BLaER1 treated with 17β-estradiol and CSF1 and Interleukin-3, amounts not matched to agents 10 nM and 100 nM (cell line): ENCODE data around the gene PRR12.

Experiments
- H3K27ac ChIP-seq, 11 experiments: shearing (Covaris generic); formaldehyde crosslinking; 2 replicates each; pipeline ENCODE4 v1.8.1; 2022
- H3K27me3 ChIP-seq, 11 experiments: shearing (Covaris generic); formaldehyde crosslinking; 2 replicates each; pipeline ENCODE4 v1.8.1; 2022
- H3K36me3 ChIP-seq, 11 experiments: shearing (Covaris generic); formaldehyde crosslinking; 2 replicates each; pipeline ENCODE4 v1.8.1; 2022
- H3K4me1 ChIP-seq, 10 experiments: shearing (Covaris generic); formaldehyde crosslinking; 2 replicates each; pipeline ENCODE4 v1.8.1; 2022
- H3K4me2 ChIP-seq, 11 experiments: shearing (Covaris generic); formaldehyde crosslinking; 2 replicates each; pipeline ENCODE4 v1.8.1; 2022
- H3K4me3 ChIP-seq, 10 experiments: shearing (Covaris generic); formaldehyde crosslinking; 2 replicates each; pipeline ENCODE4 v1.8.1; 2022
- H3K9ac ChIP-seq, 11 experiments: shearing (Covaris generic); formaldehyde crosslinking; 2 replicates each; pipeline ENCODE4 v1.8.1; 2022
- H3K9me3 ChIP-seq, 11 experiments: shearing (Covaris generic); formaldehyde crosslinking; replicated peaks in 1 of 11; 2 replicates each; pipeline ENCODE4 v1.8.1; 2022
- H4K20me1 ChIP-seq, 11 experiments: shearing (Covaris generic); formaldehyde crosslinking; 2 replicates each; pipeline ENCODE4 v1.8.1; 2022
- Cebpa-rat ChIP-seq, 11 experiments: shearing (Covaris generic); IDR thresholded peaks; 2 replicates each; pipeline ENCODE4 v1.8.1; 2022

Gene PRR12

DNA sequence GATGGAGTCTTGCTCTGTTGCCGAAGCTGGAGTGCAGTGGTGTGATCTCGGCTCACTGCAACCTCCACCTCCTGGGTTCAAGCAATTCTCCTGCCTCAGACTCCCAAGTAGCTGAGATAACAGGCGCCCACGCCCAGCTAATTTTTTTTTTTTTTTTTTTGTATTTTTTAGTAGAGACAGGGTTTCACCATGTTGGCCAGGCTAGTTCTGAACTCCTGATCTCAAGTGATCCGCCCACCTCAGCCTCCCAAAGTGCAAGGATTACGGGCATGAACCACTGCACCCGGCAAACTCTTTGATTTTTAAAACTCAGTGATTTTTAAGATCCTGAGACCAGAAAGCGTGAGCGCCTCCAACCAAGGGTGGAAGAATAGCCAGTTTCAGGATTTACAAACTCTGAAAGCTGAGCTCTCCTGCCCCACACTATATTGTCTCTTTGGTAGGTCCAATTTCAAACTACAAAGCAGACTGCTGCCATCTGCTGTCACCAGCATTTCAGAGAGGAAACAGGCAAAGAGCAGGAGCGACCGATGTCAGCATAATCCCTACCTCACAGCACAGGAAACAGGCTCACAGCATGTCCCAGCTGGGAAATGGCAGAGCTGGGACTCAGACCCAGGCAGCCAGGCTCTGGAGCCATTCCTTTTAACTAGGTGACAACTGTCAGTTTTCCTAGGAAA lies 19.8 kb upstream of the PRR12 start:
- Histone ChIP-seq H3K27me3 (no peaks in the 10 kb centered on the region), H3K4me1 (peaks cover 52 to 75% (median 61%) of the 10 kb centered on the region in 10 experiments), H3K36me3 (peaks cover 21 to 45% (median 36%) of the 10 kb centered on the region in 11 experiments), H3K9ac (peak overlapping the region in 10 of 11 experiments; percentile 2 to 59 (median 42); a peak in 14 of 22 replicates), H3K9me3 (no peaks in the 10 kb centered on the region), H4K20me1 (peaks cover 35 to 94% (median 65%) of the 10 kb centered on the region in 11 experiments; a peak in 21 of 22 replicates), H3K4me3 (no peak overlapping the region), H3K27ac (peak overlapping the region in 9 of 11 experiments; percentile 37 to 63 (median 51); a peak in 18 of 22 replicates), H3K4me2 (peak overlapping the region; percentile 12 to 85 (median 48); a peak in 21 of 22 replicates)
- no peak for TF ChIP-seq Cebpa-rat (IDR thresholded peaks at IDR 0.05)

DNA sequence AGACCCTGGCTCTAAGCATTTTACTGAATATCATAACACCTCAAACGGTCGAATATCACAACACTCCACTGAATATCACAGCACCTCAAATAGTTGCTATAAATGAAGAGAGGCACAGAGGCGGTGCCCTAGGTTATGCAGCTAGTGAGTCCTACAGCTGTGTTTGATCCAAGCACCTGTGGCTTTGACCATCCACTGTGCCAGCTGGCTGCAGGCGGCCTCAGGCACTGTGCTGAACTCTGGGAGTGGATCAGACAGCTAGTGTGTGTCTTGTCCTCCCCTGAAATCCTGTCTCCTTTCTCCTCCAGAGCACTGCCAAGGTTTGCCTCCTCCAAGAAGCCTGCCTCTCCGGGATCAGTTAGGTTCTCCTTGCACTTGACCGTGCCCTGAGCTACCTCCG lies 18.0 kb upstream of the PRR12 start:
- Histone ChIP-seq H3K27ac (no peak overlapping the region; a peak in 1 of 22 replicates), H3K4me2 (no peak overlapping the region), H3K4me1 (peaks cover 51 to 73% (median 64%) of the 10 kb centered on the region in 10 experiments), H4K20me1 (peaks cover 23 to 91% (median 52%) of the 10 kb centered on the region in 11 experiments; a peak in 21 of 22 replicates), H3K36me3 (peaks cover 28 to 52% (median 36%) of the 10 kb centered on the region in 11 experiments), H3K9me3 (no peaks in the 10 kb centered on the region), H3K9ac (peak overlapping the region in 4 of 11 experiments; percentile 16 to 42 (median 36); a peak in 4 of 22 replicates), H3K27me3 (no peaks in the 10 kb centered on the region), H3K4me3 (no peak overlapping the region)
- TF ChIP-seq Cebpa-rat (IDR thresholded peaks at IDR 0.05), result no peak

DNA sequence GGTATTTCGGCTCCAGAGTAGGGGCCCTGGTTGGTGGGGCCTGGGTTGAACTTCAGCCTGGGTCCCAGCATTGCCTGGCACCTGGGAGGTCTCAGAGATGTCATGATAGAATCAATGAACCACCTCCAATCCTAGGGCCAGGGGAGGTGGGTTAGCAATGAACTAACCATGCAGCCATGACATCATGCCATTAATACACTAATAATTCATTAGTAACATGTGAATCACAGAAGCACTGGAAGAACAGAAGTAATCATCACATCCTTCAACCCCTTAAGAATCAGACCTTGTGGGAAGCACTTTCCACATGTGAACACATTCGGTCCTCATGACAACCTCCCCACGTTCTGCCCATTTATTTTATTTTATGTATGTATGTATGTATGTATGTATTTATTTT lies 17.6 kb upstream of the PRR12 start:
- Histone ChIP-seq H3K4me3 (no peak overlapping the region), H3K36me3 (peaks cover 32 to 56% (median 40%) of the 10 kb centered on the region in 11 experiments), H3K27me3 (no peaks in the 10 kb centered on the region), H3K27ac (no peak overlapping the region; a peak in 1 of 22 replicates), H4K20me1 (peaks cover 18 to 91% (median 48%) of the 10 kb centered on the region in 11 experiments; a peak in 21 of 22 replicates), H3K4me1 (peaks cover 51 to 73% (median 64%) of the 10 kb centered on the region in 10 experiments), H3K4me2 (no peak overlapping the region), H3K9ac (peak overlapping the region in 4 of 11 experiments; percentile 16 to 42 (median 36); a peak in 3 of 22 replicates), H3K9me3 (no peaks in the 10 kb centered on the region)
- no peak for TF ChIP-seq Cebpa-rat (IDR thresholded peaks at IDR 0.05)

DNA sequence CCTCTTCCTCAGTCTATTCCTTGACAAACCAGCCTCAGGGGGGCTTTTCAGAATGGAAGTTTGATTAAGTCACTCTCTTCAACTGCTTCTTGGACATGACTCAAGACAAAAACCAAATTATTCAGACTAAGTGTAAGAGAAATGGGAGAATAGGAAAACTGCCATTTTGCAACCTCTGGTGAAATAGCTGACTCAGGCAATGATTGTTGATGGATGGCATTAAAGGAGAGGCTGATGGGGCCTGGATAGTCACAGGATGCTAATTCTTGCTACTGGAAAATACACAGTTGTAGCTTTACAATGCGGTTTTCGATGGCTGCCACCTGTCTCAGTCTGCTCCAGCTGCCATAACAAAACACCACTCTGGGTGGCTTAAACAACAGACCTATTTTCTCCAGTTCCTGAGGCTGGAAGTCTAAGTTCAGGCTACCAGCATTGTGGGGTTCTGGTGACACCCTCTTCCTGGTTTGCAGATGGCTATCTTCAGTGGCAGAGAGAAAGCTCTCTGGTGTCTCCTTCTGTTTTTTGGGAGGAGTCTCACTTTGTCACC lies 16.7 kb upstream of the PRR12 start:
- no peaks in the 10 kb centered on the region for H3K27me3 ChIP-seq
- TF ChIP-seq Cebpa-rat (IDR thresholded peaks at IDR 0.05), result no peak
- H3K27ac ChIP-seq, result 0 out of 22 replicates have a peak overlapping the region, but pooled peaks of 3 of the 11 experiments have one; percentile 9 to 38 (median 14)
- H3K4me1 ChIP-seq, result peaks cover 50 to 74% (median 64%) of the 10 kb centered on the region in 10 experiments
- H3K4me2 ChIP-seq, result peak overlapping the region in 3 of 11 experiments; percentile 2 to 26 (median 3); a peak in 2 of 22 replicates
- H3K36me3 ChIP-seq, result peaks cover 32 to 60% (median 40%) of the 10 kb centered on the region in 11 experiments
- H3K4me3 ChIP-seq, result no peak overlapping the region
- peaks cover 17 to 91% (median 40%) of the 10 kb centered on the region in 11 experiments; a peak in 21 of 22 replicates for H4K20me1 ChIP-seq
- H3K9ac ChIP-seq, result peak overlapping the region in 6 of 11 experiments; percentile 9 to 33 (median 10); a peak in 4 of 22 replicates
- H3K9me3 ChIP-seq, result no peaks in the 10 kb centered on the region

DNA sequence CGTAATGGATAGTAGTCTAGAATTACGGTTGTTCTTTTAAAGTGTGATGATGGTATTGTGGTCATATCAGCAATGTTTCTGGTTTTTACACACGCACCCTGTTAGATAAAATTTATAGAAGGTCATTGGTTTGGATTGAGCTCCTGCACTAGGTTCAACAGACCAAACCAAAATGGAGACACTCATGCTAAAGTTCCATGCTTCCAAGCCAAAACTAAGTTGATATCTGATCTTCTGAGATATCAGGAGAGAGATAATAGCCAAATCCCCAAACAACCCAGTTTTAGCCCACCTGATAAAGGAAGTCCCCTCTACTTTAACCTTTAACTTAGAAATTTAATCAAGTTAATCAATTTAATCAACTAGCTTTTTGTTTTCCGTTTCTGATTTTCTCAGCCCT lies 11.8 kb upstream of the PRR12 start:
- Histone ChIP-seq H4K20me1 (peaks cover 0 to 52% (median 8%) of the 10 kb centered on the region in 11 experiments; a peak in 9 of 22 replicates), H3K27ac (peak overlapping the region in 6 of 11 experiments; percentile 79 to 88 (median 82); a peak in 6 of 22 replicates), H3K4me2 (peak overlapping the region; percentile 75 to 97 (median 93)), H3K9ac (peak overlapping the region; percentile 82 to 93 (median 89); a peak in 20 of 22 replicates), H3K27me3 (no peaks in the 10 kb centered on the region), H3K4me1 (peaks cover 46 to 59% (median 52%) of the 10 kb centered on the region in 10 experiments), H3K4me3 (peak overlapping the region; percentile 75 to 93 (median 82)), H3K9me3 (no peaks in the 10 kb centered on the region), H3K36me3 (peaks cover 22 to 46% (median 28%) of the 10 kb centered on the region in 11 experiments)
- TF ChIP-seq Cebpa-rat (IDR thresholded peaks at IDR 0.05), result no peak

DNA sequence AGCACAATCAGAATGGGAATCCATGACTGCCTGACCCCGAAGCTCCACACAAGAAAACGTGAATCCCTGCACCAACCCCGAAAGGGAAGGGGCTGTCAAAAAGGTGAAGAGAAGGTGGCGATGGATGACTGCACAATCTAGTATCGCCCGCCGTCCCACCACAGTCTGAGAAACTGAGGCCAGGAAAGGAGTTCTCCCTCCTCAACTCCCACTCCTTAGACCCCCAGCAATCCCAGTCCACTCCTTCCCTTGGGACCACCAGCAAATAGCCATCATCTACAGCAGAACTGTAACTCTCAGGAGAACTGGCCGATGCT lies 11.1 kb upstream of the PRR12 start:
- TF ChIP-seq Cebpa-rat (IDR thresholded peaks at IDR 0.05), result no peak
- peaks cover 46 to 54% (median 50%) of the 10 kb centered on the region in 10 experiments for H3K4me1 ChIP-seq
- peak overlapping the region; percentile 75 to 97 (median 93) for H3K4me2 ChIP-seq
- no peaks in the 10 kb centered on the region for H3K27me3 ChIP-seq
- peak overlapping the region; percentile 82 to 93 (median 89) for H3K9ac ChIP-seq
- H3K4me3 ChIP-seq, result peak overlapping the region; percentile 75 to 93 (median 82)
- peaks cover 16 to 39% (median 23%) of the 10 kb centered on the region in 11 experiments for H3K36me3 ChIP-seq
- peak overlapping the region; percentile 60 to 88 (median 81); a peak in 21 of 22 replicates for H3K27ac ChIP-seq
- peaks cover 0 to 48% (median 8%) of the 10 kb centered on the region in 11 experiments; a peak in 9 of 22 replicates for H4K20me1 ChIP-seq
- no peaks in the 10 kb centered on the region for H3K9me3 ChIP-seq

DNA sequence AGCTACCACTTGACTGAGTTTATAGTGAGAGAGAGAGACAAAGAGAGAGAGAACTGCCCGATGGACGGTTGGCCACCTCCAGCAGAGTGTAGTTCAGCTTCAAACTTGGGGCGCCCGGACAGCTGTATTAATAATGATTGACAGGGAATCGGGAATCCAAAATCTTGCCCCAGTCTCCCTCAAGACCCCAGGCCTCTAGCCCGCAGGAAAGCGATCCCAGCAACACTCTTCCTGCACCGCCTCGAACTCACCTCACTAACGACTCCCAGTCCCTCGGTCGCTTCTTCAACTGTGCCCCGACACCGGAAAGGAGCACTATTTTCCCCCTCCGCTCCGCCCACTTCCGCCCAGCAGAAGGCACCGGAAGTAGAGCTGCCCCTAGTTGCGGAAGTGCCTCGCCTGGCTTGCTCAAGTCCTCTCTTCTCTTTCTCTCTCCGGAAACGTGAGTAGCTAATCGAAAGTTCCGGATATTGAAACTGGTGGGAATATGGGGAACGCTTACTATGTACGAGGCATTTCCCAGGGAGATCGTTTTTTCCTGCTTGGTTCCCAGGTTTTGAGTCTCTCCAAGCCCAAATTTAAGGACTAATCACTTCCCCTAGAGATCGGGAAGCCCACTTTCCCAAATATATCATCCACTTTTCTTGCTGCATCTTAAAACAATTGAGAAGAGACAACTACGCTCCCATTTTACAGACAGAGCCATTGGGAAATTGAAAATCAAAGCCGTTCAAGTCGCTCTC lies 10.5 kb upstream of the PRR12 start, which contains the start of gene NOSIP:
NOSIP (minus strand) TSS at position 293 of the 743 bp plus-strand sequence. CDS start 19,865 bp downstream, outside the sequence.
- H3K27ac ChIP-seq, result peak within 1 kb of the TSS; percentile 71 to 88 (median 81); a peak in 21 of 22 replicates
- H3K9ac ChIP-seq, result peak within 1 kb of the TSS; percentile 82 to 93 (median 89)
- peaks cover 11 to 34% (median 18%) of the 10 kb centered on the region in 11 experiments for H3K36me3 ChIP-seq
- no peak for TF ChIP-seq Cebpa-rat (IDR thresholded peaks at IDR 0.05)
- H4K20me1 ChIP-seq, result peaks cover 0 to 44% (median 8%) of the 10 kb centered on the region in 11 experiments; a peak in 9 of 22 replicates
- no peaks in the 10 kb centered on the region for H3K9me3 ChIP-seq
- H3K4me3 ChIP-seq, result peak within 1 kb of the TSS; percentile 75 to 93 (median 82)
- peak within 1 kb of the TSS; percentile 75 to 97 (median 93) for H3K4me2 ChIP-seq
- peaks cover 41 to 49% (median 46%) of the 10 kb centered on the region in 10 experiments for H3K4me1 ChIP-seq
- no peaks in the 10 kb centered on the region for H3K27me3 ChIP-seq

DNA sequence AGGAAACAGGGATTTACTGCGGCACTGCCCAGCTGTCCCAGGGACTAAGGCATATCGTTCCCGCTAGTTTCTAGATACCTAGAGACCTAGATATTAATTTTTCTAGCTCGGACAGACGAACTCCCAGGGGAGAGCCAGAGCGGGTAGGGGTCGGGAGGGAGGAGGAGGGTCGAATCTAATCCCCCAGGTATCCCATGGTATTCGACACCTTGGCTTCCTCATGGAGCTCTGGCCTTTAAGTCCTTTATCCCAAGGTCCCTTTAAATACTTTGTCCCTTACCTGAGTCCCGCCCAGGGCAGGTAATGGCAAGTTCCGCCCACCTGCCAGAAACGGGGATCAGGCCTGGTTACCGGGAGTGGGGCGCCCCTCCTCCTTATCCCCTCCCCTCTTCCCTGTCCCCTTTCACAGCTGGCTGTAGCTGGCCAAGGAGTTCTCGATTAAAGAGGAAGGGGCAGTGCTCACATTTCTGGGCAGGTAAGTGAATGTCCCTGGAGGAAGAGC lies 9.9 kb upstream of the PRR12 start, which contains the start of gene PRRG2:
PRRG2 (plus strand) TSS at position 310 of the 502 bp plus-strand sequence. CDS start 1,904 bp downstream, outside the sequence.
- Histone ChIP-seq H3K27ac (peak within 1 kb of the TSS; percentile 71 to 88 (median 81); a peak in 21 of 22 replicates), H3K9me3 (no peaks in the 10 kb centered on the region), H4K20me1 (peaks cover 0 to 38% (median 8%) of the 10 kb centered on the region in 11 experiments; a peak in 9 of 22 replicates), H3K9ac (peak within 1 kb of the TSS; percentile 82 to 93 (median 89)), H3K4me2 (peak within 1 kb of the TSS; percentile 75 to 97 (median 93)), H3K4me3 (peak within 1 kb of the TSS; percentile 75 to 93 (median 82)), H3K27me3 (no peaks in the 10 kb centered on the region), H3K36me3 (peaks cover 4 to 27% (median 12%) of the 10 kb centered on the region in 11 experiments; a peak in 19 of 22 replicates), H3K4me1 (peaks cover 37 to 45% (median 41%) of the 10 kb centered on the region in 10 experiments)
- no peak for TF ChIP-seq Cebpa-rat (IDR thresholded peaks at IDR 0.05)
